Activated CD4-positive, alpha-beta T cell treated with anti-CD3 and anti-CD28 coated beads, Interleukin-2, amount 50 U/mL, for 16 hours (primary cell): ENCODE data around the gene IGSF5.

Experiments
- DNase-seq: peaks from one replicate; pipeline ENCODE4 v3.0.0-alpha.2; 2020

The IGSF5 gene

DNA sequence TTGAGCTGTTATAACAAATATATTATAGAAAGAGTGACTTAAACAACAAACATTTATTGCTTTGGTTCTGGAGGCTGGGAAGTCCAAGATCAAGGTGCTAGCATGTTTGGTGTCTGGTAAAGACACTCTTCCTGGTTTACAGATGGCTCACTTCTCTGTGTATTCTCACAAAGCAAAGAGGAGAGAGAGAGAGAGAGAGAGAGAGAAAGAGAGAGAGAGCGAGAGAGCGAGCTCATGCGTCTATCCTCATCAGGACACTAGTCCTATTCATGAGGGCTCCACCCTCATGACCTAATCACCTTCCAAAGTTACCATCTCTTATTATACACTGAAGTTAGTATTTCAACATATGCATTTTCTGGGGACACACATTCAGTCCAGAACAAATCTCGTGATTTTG is 89.6 kb downstream of the IGSF5 start:
- no peak for DNase-seq

DNA sequence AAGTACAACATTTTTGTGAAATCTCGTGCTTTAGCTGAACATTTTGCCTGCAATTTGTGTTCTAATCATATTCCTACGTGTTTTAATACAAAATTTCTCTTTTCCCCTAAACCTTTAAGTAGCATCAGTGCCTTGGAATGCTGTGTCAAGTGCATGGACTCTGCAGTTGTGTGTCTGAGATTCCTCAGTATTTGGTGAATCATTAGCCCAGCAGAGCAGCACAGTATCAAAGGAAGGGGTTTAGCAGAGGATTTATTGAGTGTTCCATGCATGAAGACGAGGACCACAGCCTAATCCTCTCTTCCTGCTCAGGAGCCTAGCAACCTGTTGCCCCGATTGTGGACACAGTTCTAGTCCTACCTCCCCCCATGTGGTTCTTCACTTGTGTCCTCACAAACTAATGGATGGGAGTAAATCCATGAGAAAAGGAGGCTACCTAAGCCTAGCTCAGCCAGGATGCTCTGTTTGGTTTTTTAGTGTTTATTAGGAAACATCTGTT is 92.9 kb downstream of the IGSF5 start:
- no peak for DNase-seq

- DNase-seq, result no peak
Measured at GRCh38 chr21:39840373-39841097, 95.6 kb downstream of the IGSF5 start.

- no peak for DNase-seq
Measured at GRCh38 chr21:39842741-39843459, 97.9 kb downstream of the IGSF5 start.

DNA sequence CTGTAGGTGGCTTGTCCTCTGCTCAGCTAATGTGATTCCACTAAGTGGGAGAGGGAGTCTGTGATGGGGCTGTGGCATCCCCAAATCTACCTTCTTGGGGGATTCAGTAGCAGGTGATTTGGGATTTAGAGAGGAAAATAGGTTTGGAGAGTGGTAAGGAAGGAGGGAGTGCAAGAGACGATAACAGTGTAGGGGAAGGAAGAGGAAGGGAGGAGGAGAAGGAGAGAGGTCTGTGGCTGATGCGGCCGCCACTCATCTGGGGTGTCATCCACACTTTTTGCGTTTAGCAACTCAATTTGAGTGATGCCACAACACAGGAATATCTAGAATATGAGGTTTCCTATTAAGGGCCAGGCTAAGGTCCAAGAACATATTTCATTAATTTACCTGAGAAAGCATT is 98.5 kb downstream of the IGSF5 start:
- no peak for DNase-seq

DNA sequence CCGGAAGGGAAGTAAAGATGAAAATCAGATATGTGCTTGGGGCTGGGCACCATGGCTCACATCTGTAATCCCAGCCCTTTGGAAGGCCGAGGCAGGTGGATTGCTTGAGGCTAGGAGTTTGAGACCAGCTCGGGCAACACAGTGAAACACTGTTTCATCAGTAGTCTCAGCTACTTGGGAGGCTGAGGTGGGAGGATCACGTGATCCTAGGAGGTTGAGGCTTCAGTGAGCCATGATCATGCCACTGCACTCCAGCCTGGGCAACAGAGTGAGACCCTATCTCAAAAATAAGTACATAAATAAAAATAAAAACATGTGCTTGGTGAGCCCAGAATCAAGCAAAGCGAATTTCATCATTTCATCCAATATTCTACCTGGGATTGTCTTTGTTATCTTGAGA is 98.9 kb downstream of the IGSF5 start:
- no peak for DNase-seq

GRCh38 chr21:39845571-39846130 is 100.7 kb downstream of the IGSF5 start:
- no peak for DNase-seq

GRCh38 chr21:39847877-39848276 is 102.9 kb downstream of the IGSF5 start:
- DNase-seq, result no peak

DNA sequence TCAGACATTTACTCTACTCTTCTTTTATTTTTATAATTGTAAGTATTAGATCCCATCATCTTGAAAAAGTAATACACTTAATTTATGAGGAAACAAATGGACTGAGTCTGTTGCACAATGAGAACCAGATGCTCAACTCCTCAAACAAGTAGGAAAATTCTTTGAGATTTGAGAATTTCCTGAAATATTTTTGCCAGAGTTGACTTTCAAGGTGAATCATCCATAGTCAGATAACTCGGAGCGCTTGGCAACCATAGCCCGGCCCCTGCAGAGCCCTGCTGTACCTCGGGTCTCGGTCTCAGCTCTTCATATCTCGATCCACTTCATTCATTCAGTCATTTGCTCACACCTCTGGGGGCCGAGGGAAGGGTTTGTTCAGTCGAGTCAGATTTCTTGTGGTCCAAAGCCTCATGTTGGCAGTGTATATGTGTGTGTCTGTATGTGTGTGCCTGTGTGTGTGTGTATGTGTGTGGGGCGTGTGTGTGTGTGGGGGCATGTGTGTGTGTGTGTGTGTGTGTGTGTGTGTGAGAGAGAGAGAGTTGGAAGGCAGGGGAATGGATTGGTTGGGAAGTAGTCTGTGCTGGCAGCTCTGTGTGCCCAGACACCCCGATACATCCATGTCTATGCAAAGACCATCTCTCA is 104.2 kb downstream of the IGSF5 start:
- no peak for DNase-seq

GRCh38 chr21:39850333-39850732 is 105.3 kb downstream of the IGSF5 start:
- DNase-seq, result no peak

DNA sequence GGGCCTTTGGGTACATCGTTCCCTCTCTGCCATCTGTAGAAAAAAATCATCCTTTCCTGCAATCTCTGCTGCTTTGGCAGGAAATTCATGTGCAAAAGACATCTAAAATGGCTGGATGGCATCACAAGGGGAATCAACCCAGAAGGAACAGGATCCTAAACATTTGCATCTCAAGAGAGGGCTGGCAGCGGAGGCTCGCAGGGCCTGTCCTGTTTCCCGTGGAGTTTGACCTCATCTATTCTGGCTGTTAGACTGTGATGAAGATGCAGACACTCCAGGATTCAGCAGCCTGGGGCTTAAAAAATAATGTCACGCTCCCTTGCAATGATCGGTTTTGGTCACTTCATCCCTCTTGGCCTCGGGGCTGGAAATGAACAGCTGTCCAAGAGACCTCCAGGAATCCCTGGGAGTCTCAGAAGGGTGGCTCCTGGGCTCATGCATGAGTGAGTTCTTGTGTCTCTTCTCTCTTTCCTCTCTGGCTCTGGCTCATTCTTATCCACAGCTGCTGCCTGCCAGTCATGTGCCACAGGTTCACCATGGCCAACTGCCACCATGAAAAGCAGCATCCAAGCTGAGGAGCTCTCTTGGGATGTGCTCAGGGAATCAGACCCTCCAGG is 106.1 kb downstream of the IGSF5 start:
- DNase-seq, result no peak
